Stimulated activated CD8-positive, alpha-beta memory T cell treated with anti-CD3 and anti-CD28 coated beads, Interleukin-12 subunit alpha, Interleukin-12 subunit beta, amount 100 ng/mL, for 1 hour (primary cell): ENCODE data around the gene CSNK1A1.
"Not testable (repeated sequence)": the region's sequence is repeated elsewhere in the genome, so short reads cannot be mapped to it uniquely, and the experiment has no call there.

Experiments used
- DNase-seq: peaks from one replicate; pipeline ENCODE4 v3.0.0-alpha.2; 2020; ENCODE audit warnings: low read depth

The CSNK1A1 gene

GRCh38 chr5:149572576-149573231 is 21.5 kb upstream of the CSNK1A1 start:
- no peak for DNase-seq

- DNase-seq: no peak
Measured at GRCh38 chr5:149572170-149572569, 20.9 kb upstream of the CSNK1A1 start.

GRCh38 chr5:149567226-149567625 is 16.0 kb upstream of the CSNK1A1 start:
- DNase-seq: no peak

- DNase-seq: not testable (repeated sequence)
Measured at GRCh38 chr5:149564542-149565140, 13.4 kb upstream of the CSNK1A1 start.

GRCh38 chr5:149563466-149563865 is 12.2 kb upstream of the CSNK1A1 start:
- no peak for DNase-seq

GRCh38 chr5:149561848-149562247 is 10.6 kb upstream of the CSNK1A1 start:
- DNase-seq: no peak

GRCh38 chr5:149559706-149560105 is 8.5 kb upstream of the CSNK1A1 start:
- no peak for DNase-seq

- DNase-seq: no peak
Measured at GRCh38 chr5:149552553-149553160, 1.4 kb upstream of the CSNK1A1 start.

- DNase-seq: no peak
Measured at GRCh38 chr5:149552038-149552494, 827 bp upstream of the CSNK1A1 start.

- DNase-seq: no peak
Measured at GRCh38 chr5:149550594-149551226, 529 bp downstream of the CSNK1A1 start.

- no peak for DNase-seq
Measured at GRCh38 chr5:149550268-149550583, 1.0 kb downstream of the CSNK1A1 start.

- DNase-seq: no peak
Measured at GRCh38 chr5:149549461-149550267, 1.6 kb downstream of the CSNK1A1 start.

- no peak for DNase-seq
Measured at GRCh38 chr5:149546974-149547373, 4.3 kb downstream of the CSNK1A1 start.

GRCh38 chr5:149545327-149545726 is 5.9 kb downstream of the CSNK1A1 start:
- no peak for DNase-seq

GRCh38 chr5:149544028-149544420 is 7.2 kb downstream of the CSNK1A1 start:
- no peak for DNase-seq

- no peak for DNase-seq
Measured at GRCh38 chr5:149543361-149544027, 7.7 kb downstream of the CSNK1A1 start.

- no peak for DNase-seq
Measured at GRCh38 chr5:149541893-149542292, 9.3 kb downstream of the CSNK1A1 start.

GRCh38 chr5:149540089-149540488 is 11.2 kb downstream of the CSNK1A1 start:
- DNase-seq: no peak

GRCh38 chr5:149537374-149537975 is 13.8 kb downstream of the CSNK1A1 start:
- DNase-seq: no peak

- not testable (repeated sequence) for DNase-seq
Measured at GRCh38 chr5:149535787-149536186, 15.5 kb downstream of the CSNK1A1 start.

GRCh38 chr5:149532413-149532812 is 18.8 kb downstream of the CSNK1A1 start:
- no peak for DNase-seq
